Measurements from ENCODE around the gene TBCD.
"Not testable (repeated sequence)": the region's sequence is repeated elsewhere in the genome, so short reads cannot be mapped to it uniquely, and the experiment has no call there.

- not testable (repeated sequence) for TF ChIP-seq USF1 (CRISPR knock-in tag; IDR thresholded peaks at IDR 0.05); CTCF (IDR thresholded peaks at IDR 0.05); MLX (CRISPR knock-in tag; IDR thresholded peaks at IDR 0.05)
Measured at GRCh38 chr17:82964451-82964850, 212.6 kb downstream of the TBCD start.
